HL-60 (cell line): ENCODE data around the gene ZNF182.
"Not testable (repeated sequence)": the region's sequence is repeated elsewhere in the genome, so short reads cannot be mapped to it uniquely, and the experiment has no call there.

Experiments
- POLR2AphosphoS5 ChIP-seq: IDR thresholded peaks from 2 replicates; pipeline ENCODE4 v1.6.1; 2012; ENCODE audit warnings: low read depth
- TF ChIP-seq, protein P1 (sequence below): IDR thresholded peaks from one replicate; pipeline ENCODE4 v1.5.1; 2011; ENCODE audit warnings: low read length, control low read depth, inconsistent platforms; ENCODE audit not compliant: insufficient read depth

DNA sequence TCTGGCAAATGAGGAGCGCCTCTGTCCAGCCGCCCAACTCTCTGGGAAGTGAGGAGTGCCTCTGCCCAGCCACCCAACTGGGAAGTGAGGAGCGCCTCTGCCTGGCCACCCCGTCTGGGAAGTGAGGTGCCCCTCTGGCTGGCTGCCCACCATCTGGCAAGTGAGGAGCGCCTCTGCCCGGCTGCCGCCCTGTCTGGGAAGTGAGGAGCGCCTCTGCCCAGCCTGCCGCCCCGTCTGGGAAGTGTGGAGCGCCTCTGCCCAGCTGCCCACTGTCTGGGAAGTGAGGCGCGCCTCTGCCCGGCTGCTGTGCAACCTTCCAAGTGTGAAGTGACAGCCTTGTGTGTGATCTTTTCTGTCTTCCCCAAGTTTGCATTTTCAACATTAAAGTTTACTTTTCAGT, 38.3 kb downstream of the ZNF182 start:
- not testable (repeated sequence) for TF ChIP-seq POLR2AphosphoS5
- TF ChIP-seq, protein P1, sequence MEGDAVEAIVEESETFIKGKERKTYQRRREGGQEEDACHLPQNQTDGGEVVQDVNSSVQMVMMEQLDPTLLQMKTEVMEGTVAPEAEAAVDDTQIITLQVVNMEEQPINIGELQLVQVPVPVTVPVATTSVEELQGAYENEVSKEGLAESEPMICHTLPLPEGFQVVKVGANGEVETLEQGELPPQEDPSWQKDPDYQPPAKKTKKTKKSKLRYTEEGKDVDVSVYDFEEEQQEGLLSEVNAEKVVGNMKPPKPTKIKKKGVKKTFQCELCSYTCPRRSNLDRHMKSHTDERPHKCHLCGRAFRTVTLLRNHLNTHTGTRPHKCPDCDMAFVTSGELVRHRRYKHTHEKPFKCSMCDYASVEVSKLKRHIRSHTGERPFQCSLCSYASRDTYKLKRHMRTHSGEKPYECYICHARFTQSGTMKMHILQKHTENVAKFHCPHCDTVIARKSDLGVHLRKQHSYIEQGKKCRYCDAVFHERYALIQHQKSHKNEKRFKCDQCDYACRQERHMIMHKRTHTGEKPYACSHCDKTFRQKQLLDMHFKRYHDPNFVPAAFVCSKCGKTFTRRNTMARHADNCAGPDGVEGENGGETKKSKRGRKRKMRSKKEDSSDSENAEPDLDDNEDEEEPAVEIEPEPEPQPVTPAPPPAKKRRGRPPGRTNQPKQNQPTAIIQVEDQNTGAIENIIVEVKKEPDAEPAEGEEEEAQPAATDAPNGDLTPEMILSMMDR = not testable (repeated sequence)
